Lower lobe of right lung (tissue), 2 donors: Measurements from ENCODE around the gene SYPL1. TPM values are rescaled to one million over a fixed set of nuclear protein-coding genes. Genes with fewer than 3 reads are reported as not detected.
A peak's percentile ranks its signal among the peaks of the same experiment; 100 is the strongest.

Experiments
- ATAC-seq, 2 donors: fragments of 200-7000 bp; cut with Tn5 transposase; one replicate each; pipeline ENCODE4 v1.9.1; 2020 to 2022; ENCODE audit warnings: mild to moderate bottlenecking in 2 of 2, moderate library complexity in 2 of 2
- DNase-seq: peaks from one replicate; pipeline ENCODE4 v3.0.0-alpha.2; 2020
- H3K27ac ChIP-seq: fragments of 200-600 bp; one replicate; pipeline ENCODE4 v1.8.0; 2022
- H3K27me3 ChIP-seq: fragments of 200-600 bp; one replicate; pipeline ENCODE4 v1.8.0; 2022; ENCODE audit warnings: low read depth
- H3K36me3 ChIP-seq: fragments of 200-600 bp; one replicate; pipeline ENCODE4 v1.8.0; 2022; ENCODE audit warnings: mild to moderate bottlenecking
- H3K4me1 ChIP-seq: fragments of 200-600 bp; one replicate; pipeline ENCODE4 v1.8.0; 2022
- H3K4me3 ChIP-seq: fragments of 200-600 bp; one replicate; pipeline ENCODE4 v1.8.0; 2022; ENCODE audit warnings: mild to moderate bottlenecking
- H3K9me3 ChIP-seq: fragments of 200-600 bp; one replicate; pipeline ENCODE4 v1.8.0; 2022
- intact Hi-C: fragments of 100-400 bp; cut with DNase I; formaldehyde crosslinking; loops from one replicate; pipeline ENCODE4 v1.11.0; 2022
- total RNA-seq: library from RNA; stranded (reverse); fragmentation: NEBNext Ultra II Directional; extraction: Animal tissue kit (Norgen Biotek cat#: 25700); gene quantifications from one replicate; pipeline ENCODE4 v1.2.1, GENCODE V29; 2021
- TF ChIP-seq, protein P1 (sequence below): fragments of 200-600 bp; IDR thresholded peaks from one replicate; pipeline ENCODE4 v1.8.0; 2022; ENCODE audit warnings: antibody characterized with exemption, mild to moderate bottlenecking
- donor health status: DM: no; HTN: yes; CAD: no; lungs with severe emphysema.

SYPL1 gene
- total RNA-seq, 1 donor from 2014 or later = 79.6 TPM

DNA sequence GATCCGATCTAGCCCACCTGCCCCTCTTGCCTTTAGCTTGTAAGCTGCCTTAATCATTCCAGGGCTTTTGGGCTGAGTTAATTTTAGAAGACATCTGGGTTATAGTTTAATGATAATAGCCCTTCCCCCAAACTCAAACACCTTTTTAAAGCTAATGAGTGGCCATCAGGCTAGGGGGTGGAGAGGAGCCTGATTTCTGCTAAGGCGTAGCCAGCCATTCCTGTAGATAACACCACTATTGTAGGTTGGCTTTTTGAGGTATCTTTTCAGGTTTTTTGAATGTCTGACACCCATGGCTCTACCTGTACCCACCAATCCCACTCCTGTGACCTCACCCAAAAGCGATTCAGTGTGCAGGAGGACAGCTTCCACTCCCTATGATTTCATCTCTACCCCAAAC, 7.6 kb upstream of the SYPL1 start:
- no peak for DNase-seq
- no peak for ATAC-seq
- Histone ChIP-seq H3K27me3 (no peaks in the 10 kb centered on the region), H3K36me3 (no peaks in the 10 kb centered on the region), H3K27ac (no peak overlapping the region), H3K9me3 (no peaks in the 10 kb centered on the region), H3K4me1 (no peaks in the 10 kb centered on the region), H3K4me3 (no peak overlapping the region)
- intact Hi-C loops = no loop called here
- TF ChIP-seq, protein P1, sequence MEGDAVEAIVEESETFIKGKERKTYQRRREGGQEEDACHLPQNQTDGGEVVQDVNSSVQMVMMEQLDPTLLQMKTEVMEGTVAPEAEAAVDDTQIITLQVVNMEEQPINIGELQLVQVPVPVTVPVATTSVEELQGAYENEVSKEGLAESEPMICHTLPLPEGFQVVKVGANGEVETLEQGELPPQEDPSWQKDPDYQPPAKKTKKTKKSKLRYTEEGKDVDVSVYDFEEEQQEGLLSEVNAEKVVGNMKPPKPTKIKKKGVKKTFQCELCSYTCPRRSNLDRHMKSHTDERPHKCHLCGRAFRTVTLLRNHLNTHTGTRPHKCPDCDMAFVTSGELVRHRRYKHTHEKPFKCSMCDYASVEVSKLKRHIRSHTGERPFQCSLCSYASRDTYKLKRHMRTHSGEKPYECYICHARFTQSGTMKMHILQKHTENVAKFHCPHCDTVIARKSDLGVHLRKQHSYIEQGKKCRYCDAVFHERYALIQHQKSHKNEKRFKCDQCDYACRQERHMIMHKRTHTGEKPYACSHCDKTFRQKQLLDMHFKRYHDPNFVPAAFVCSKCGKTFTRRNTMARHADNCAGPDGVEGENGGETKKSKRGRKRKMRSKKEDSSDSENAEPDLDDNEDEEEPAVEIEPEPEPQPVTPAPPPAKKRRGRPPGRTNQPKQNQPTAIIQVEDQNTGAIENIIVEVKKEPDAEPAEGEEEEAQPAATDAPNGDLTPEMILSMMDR = no peak

DNA sequence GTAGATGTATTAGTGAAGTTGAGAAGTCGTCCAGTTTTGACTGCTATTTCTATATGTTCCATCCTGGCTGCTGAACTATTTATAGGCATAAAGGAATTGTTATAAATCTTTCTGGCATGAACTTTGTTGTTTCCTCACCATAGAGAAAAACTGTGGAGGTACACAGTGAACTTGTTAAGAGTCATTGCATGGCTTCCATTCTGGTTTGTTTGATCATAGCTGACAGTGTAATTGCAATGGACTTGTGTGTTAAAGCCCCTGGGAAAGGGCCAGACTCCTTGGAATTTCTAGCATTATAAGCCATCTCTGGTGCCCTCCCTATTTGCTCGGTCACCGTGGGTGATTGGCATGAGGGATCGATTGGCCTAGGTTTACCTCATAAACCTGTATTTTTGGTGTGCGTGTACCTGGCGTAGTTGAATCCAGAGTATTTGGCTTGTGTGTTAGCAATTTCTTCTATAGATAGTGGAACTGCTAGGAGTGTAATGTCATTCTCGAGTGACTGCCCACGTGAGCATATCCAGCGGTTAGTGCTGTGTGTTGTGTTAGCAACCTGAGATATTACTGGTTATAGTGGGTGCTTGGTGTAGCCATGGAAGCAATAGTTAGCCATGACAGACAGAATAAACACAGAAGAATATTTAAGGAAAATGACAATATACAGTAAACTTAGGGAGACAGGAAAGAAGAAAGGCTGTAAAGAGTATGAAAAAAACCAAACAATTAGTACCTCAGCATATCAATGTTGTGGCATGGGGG, 5.9 kb upstream of the SYPL1 start:
- intact Hi-C loops = no loop called here
- no peak for ATAC-seq
- DNase-seq = no peak

DNA sequence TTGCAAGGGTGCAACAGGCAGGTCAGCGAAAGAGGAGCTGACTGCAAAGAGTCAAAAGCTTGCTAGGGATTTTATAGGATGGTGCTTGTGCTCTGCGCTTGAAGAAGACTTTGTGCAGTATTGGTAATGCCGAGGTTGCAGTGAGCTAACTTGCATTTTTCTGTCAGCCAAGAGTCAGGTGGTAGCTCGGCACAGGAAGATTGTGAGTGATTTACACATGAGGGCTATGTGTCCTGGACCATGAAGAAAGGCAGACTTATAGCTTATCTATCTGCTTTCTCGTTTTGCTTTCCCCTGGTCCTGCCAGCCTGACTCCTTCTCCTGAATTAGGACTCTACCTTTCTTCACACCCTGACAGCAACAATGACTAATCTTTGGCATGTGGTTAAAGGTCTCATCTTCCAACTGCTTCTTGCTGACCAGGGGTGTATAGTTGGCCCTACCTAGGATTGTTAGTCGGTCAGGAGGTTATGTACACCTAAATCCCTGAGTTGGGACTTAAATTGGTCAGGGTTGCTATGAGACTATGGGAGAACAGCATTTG, 4.1 kb upstream of the SYPL1 start:
- no peaks in the 10 kb centered on the region for H3K9me3 ChIP-seq
- TF ChIP-seq, protein P1 = no peak
- peaks cover 4% of the 10 kb centered on the region for H3K4me1 ChIP-seq
- no peak overlapping the region for H3K4me3 ChIP-seq
- H3K36me3 ChIP-seq = no peaks in the 10 kb centered on the region
- intact Hi-C loops = no loop called here
- H3K27me3 ChIP-seq = no peaks in the 10 kb centered on the region
- DNase-seq (no peak), ATAC-seq (no peak)
- H3K27ac ChIP-seq = no peak overlapping the region

More for the DNA sequence above, 5.9 kb upstream of the SYPL1 start:
- Histone ChIP-seq H3K27me3 (no peaks in the 10 kb centered on the region), H3K36me3 (no peaks in the 10 kb centered on the region), H3K27ac (no peak overlapping the region), H3K4me3 (no peak overlapping the region), H3K9me3 (no peaks in the 10 kb centered on the region), H3K4me1 (peaks cover under 1% of the 10 kb centered on the region)
- TF ChIP-seq, protein P1 = no peak

DNA sequence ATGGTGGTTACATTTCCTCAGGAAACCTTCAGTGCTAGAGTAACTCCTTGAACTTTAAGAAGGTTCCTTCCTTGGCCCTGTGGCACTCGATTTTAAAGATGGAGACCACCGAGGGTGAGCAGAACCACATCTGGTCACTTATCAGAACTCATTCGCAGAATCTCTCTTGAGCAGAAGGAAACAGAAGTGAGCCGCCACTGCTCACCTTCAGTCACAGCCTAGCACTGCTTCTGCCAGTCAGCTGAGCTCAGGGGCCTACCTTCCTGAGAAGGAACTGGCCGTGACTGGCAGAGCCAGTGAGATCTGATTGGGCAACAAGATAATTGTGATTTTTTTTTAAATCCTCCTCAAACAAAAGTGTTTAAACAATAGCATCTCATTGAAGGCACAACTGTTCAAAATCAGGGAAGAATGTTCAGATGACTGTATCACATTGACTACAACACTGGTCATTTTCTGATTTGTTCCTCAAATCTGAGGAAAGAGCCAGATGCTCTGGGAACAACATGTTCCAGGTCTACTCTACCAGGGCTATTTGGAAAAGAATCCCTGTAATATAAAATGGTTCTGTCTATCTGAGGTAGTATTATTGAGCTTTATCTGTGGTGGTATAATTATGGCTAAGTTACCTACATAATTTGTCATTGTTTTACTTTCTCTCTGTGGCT, 2.7 kb upstream of the SYPL1 start:
- H3K4me1 ChIP-seq = peaks cover 16% of the 10 kb centered on the region
- no peaks in the 10 kb centered on the region for H3K27me3 ChIP-seq
- ATAC-seq (no peak), DNase-seq (no peak)
- H3K36me3 ChIP-seq = no peaks in the 10 kb centered on the region
- TF ChIP-seq, protein P1 = no peak
- no peak overlapping the region for H3K27ac ChIP-seq
- H3K9me3 ChIP-seq = no peaks in the 10 kb centered on the region
- intact Hi-C loops = no loop called here
- H3K4me3 ChIP-seq = no peak overlapping the region

DNA sequence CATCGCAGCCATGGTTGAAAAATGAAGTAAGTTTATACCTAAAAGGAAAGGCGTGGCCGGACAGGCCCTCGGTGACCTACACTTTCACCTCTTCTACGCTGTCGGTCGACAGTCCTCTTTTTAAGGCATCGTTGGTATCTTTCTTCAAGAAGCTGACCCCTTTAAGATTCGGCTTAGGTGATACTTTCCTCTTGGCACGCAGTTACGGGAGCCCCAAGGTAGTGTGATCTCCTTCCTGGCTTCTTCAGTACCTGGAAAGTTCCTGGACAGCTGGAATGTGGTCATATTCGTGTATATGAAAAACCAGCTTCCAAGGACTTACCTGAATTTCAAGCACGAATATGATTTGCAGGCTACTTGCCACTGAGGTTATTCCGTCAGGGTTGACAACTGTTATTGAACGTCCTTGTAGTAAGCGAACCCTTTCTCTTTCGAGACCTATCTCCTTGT, 885 bp upstream of the SYPL1 start:
- Histone ChIP-seq H3K4me1 (peaks cover 31% of the 10 kb centered on the region), H3K36me3 (no peaks in the 10 kb centered on the region), H3K4me3 (peak overlapping the region; percentile 73), H3K27ac (peak overlapping the region; percentile 97), H3K9me3 (no peaks in the 10 kb centered on the region), H3K27me3 (no peaks in the 10 kb centered on the region)
- ATAC-seq (no peak), DNase-seq (no peak)
- TF ChIP-seq, protein P1 = no peak
- intact Hi-C loops = no loop called here
